Stimulated activated naive B cell treated with anti-CD40 and anti-IgM and Interleukin-4, amounts not matched to agents 10 μg/mL and 1 μg/mL and 100 μg/mL, for 72 hours (primary cell): Measurements from ENCODE around the gene CTSC.
"Not testable (repeated sequence)": the region's sequence is repeated elsewhere in the genome, so short reads cannot be mapped to it uniquely, and the experiment has no call there.

Experiments
- ATAC-seq, 2 donors: fragments of 150-1000 bp; cut with Tn5 transposase; replicated peaks; 2 replicates each; pipeline ENCODE4 v1.10.0; 2021; ENCODE audit warnings: moderate library complexity in 1 of 2
- DNase-seq: peaks from one replicate; pipeline ENCODE4 v3.0.0; 2021
- H3K27ac Mint-ChIP-seq: one replicate; pipeline ENCODE4 v1.8.0; 2022; ENCODE audit warnings: mild to moderate bottlenecking, mixed read lengths
- H3K27me3 Mint-ChIP-seq, 2 donors: one replicate each; pipeline ENCODE4 v1.8.0; 2022; ENCODE audit warnings: mixed read lengths in 2 of 2
- H3K36me3 Mint-ChIP-seq, 2 donors: one replicate each; pipeline ENCODE4 v1.8.0; 2022; ENCODE audit warnings: mixed read lengths in 2 of 2, mild to moderate bottlenecking in 1 of 2
- H3K4me1 Mint-ChIP-seq, 2 donors: one replicate each; pipeline ENCODE4 v1.8.0; 2022; ENCODE audit warnings: mixed read lengths in 2 of 2, mild to moderate bottlenecking in 1 of 2
- H3K4me3 Mint-ChIP-seq, 2 donors: one replicate each; pipeline ENCODE4 v1.8.0; 2022; ENCODE audit warnings: mild to moderate bottlenecking in 2 of 2, mixed read lengths in 2 of 2, moderate library complexity in 1 of 2
- H3K9me3 Mint-ChIP-seq, 2 donors: one replicate each; pipeline ENCODE4 v1.8.0; 2022; ENCODE audit warnings: mixed read lengths in 2 of 2, mild to moderate bottlenecking in 1 of 2

Gene CTSC

GRCh38 chr11:88266919-88267318 lies 70.6 kb downstream of the CTSC start:
- Mint-ChIP-seq H3K9me3 (peaks cover 3 to 5% of the 10 kb centered on the region in 2 donors), H3K27ac (no peak overlapping the region), H3K36me3 (peaks cover 25 to 51% of the 10 kb centered on the region in 2 donors), H3K4me1 (peaks cover 0 to 4% of the 10 kb centered on the region in 2 donors), H3K27me3 (peaks cover 0 to 7% of the 10 kb centered on the region in 2 donors), H3K4me3 (no peak overlapping the region)
- DNase-seq (no peak), ATAC-seq (peak in 1 of 2 donors; percentile 39)

- Mint-ChIP-seq H3K27me3 (peaks cover 0 to 9% of the 10 kb centered on the region in 2 donors), H3K4me3 (no peak overlapping the region), H3K4me1 (peaks cover 0 to 4% of the 10 kb centered on the region in 2 donors), H3K27ac (no peak overlapping the region), H3K9me3 (peaks cover 9% of the 10 kb centered on the region in 2 donors), H3K36me3 (peaks cover 24 to 53% of the 10 kb centered on the region in 2 donors)
- DNase-seq (no peak), ATAC-seq (no peak)
Observed at GRCh38 chr11:88266157-88266556, 71.4 kb downstream of the CTSC start.

- H3K9me3 Mint-ChIP-seq = peaks cover 43 to 47% of the 10 kb centered on the region in 2 donors
- DNase-seq = no peak
- no peak overlapping the region for H3K27ac Mint-ChIP-seq
- H3K36me3 Mint-ChIP-seq = peaks cover 17 to 30% of the 10 kb centered on the region in 2 donors
- peaks cover 0 to 9% of the 10 kb centered on the region in 2 donors for H3K27me3 Mint-ChIP-seq
- no peaks in the 10 kb centered on the region for H3K4me1 Mint-ChIP-seq
- ATAC-seq = no peak
- H3K4me3 Mint-ChIP-seq = no peak overlapping the region
Observed at GRCh38 chr11:88259431-88259830, 78.1 kb downstream of the CTSC start.

GRCh38 chr11:88252208-88252607 lies 85.3 kb downstream of the CTSC start:
- DNase-seq (no peak), ATAC-seq (no peak)
- Mint-ChIP-seq H3K9me3 (peaks cover 7 to 8% of the 10 kb centered on the region in 2 donors), H3K36me3 (peaks cover 0 to 5% of the 10 kb centered on the region in 2 donors), H3K27ac (no peak overlapping the region), H3K27me3 (no peaks in the 10 kb centered on the region), H3K4me3 (no peak overlapping the region), H3K4me1 (no peaks in the 10 kb centered on the region)

GRCh38 chr11:88250566-88251242 lies 86.8 kb downstream of the CTSC start:
- peaks cover 5 to 8% of the 10 kb centered on the region in 2 donors for H3K9me3 Mint-ChIP-seq
- peaks cover 0 to 5% of the 10 kb centered on the region in 2 donors for H3K36me3 Mint-ChIP-seq
- H3K27me3 Mint-ChIP-seq = no peaks in the 10 kb centered on the region
- H3K27ac Mint-ChIP-seq = no peak overlapping the region
- no peak for ATAC-seq
- DNase-seq = no peak
- no peak overlapping the region for H3K4me3 Mint-ChIP-seq
- no peaks in the 10 kb centered on the region for H3K4me1 Mint-ChIP-seq

- Mint-ChIP-seq H3K4me1 (no peaks in the 10 kb centered on the region), H3K4me3 (no peak overlapping the region), H3K27me3 (no peaks in the 10 kb centered on the region), H3K27ac (no peak overlapping the region), H3K9me3 (peaks cover 0 to 6% of the 10 kb centered on the region in 2 donors), H3K36me3 (no peaks in the 10 kb centered on the region)
- DNase-seq = no peak
- ATAC-seq = no peak
Observed at GRCh38 chr11:88249706-88250105, 87.8 kb downstream of the CTSC start.

- ATAC-seq = no peak
- no peaks in the 10 kb centered on the region for H3K27me3 Mint-ChIP-seq
- peaks cover 0 to 7% of the 10 kb centered on the region in 2 donors for H3K36me3 Mint-ChIP-seq
- H3K4me1 Mint-ChIP-seq = no peaks in the 10 kb centered on the region
- no peak for DNase-seq
- H3K4me3 Mint-ChIP-seq = no peak overlapping the region
- H3K27ac Mint-ChIP-seq = no peak overlapping the region
- H3K9me3 Mint-ChIP-seq = peaks cover 6 to 7% of the 10 kb centered on the region in 2 donors
Observed at GRCh38 chr11:88246696-88247095, 90.8 kb downstream of the CTSC start.

GRCh38 chr11:88245576-88245975 lies 92.0 kb downstream of the CTSC start:
- H3K36me3 Mint-ChIP-seq = peaks cover 0 to 10% of the 10 kb centered on the region in 2 donors
- not testable (repeated sequence) for H3K27ac Mint-ChIP-seq, DNase-seq, H3K4me3 Mint-ChIP-seq, H3K27me3 Mint-ChIP-seq, H3K4me1 Mint-ChIP-seq, H3K9me3 Mint-ChIP-seq, ATAC-seq
